Measurements from ENCODE around the gene SUPT20HL1. TPM values are rescaled to one million over a fixed set of nuclear protein-coding genes. Genes with fewer than 3 reads are reported as not detected.
A peak's percentile ranks its signal among the peaks of the same experiment; 100 is the strongest.

The SUPT20HL1 gene
- total RNA-seq, 2 experiments from 2014 or later = not detected

DNA sequence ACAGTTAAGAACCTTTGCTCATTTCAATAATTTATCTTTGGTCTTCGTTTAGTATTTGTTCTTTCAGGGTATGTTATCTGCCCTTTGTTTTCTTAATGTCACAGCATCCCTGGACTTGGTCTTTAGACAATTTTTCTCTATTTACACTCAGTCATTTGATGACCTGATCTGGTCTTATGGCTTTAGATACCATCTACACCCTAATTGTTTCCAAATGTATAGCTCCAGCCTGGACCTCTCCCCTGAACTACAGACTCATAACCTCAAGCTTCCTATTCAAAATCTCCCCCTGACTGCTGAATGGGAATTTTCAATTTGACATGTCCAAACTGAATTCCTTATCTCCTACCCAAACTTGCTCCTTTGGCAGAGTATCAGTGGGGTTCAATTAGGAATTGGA is 42.9 kb upstream of the SUPT20HL1 start:
- DNase-seq (no peak), ATAC-seq (no peak)
- POLR2A ChIA-PET = no interaction called here
- CTCF ChIA-PET = interaction anchor here (1.3 kb wide), 1 partner anchor 53 kb away, joined by 5 read pairs; no protein-coding TSS in a partner anchor
- Mint-ChIP-seq H3K27ac (no peak overlapping the region), H3K4me1 (ENCODE audit: low read depth) (no peaks in the 10 kb centered on the region), H3K4me3 (no peak overlapping the region), H3K36me3 (ENCODE audit: low read depth) (no peaks in the 10 kb centered on the region), H3K27me3 (no peaks in the 10 kb centered on the region), H3K9me3 (no peaks in the 10 kb centered on the region)
- TF ChIP-seq, protein P1, sequence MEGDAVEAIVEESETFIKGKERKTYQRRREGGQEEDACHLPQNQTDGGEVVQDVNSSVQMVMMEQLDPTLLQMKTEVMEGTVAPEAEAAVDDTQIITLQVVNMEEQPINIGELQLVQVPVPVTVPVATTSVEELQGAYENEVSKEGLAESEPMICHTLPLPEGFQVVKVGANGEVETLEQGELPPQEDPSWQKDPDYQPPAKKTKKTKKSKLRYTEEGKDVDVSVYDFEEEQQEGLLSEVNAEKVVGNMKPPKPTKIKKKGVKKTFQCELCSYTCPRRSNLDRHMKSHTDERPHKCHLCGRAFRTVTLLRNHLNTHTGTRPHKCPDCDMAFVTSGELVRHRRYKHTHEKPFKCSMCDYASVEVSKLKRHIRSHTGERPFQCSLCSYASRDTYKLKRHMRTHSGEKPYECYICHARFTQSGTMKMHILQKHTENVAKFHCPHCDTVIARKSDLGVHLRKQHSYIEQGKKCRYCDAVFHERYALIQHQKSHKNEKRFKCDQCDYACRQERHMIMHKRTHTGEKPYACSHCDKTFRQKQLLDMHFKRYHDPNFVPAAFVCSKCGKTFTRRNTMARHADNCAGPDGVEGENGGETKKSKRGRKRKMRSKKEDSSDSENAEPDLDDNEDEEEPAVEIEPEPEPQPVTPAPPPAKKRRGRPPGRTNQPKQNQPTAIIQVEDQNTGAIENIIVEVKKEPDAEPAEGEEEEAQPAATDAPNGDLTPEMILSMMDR (IDR thresholded peaks at IDR 0.05) = no peak
- intact Hi-C loops (cut with micrococcal nuclease) = no loop called here

DNA sequence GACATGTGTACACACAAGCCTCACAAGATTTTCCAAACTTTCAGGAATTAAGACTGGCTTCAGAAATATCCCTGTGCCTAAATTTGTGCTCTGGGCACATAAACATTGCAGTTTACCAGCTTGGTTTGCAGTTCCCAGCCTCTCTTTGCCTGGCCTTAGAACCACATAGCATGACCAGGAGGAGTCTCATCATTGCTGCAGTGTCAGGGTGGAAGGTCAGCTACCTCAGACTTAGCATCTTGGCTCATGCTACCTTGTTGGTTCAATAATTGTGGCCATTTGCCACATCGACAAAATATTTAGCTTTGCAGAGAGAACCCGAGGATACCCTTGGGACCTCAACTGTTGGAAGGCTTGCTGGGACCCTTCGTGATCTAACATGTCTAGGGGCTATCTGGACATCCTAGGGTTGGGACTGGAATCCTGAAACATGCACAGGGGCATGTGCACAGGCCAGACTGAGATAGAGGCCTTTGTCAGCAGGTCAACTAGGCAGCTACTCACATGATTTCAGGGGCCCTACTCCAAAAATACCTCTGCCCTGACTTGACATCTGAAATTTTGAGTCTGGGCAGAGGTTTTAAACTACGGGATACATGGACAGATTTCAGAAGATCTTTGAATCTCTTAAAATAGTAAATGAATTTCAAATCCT is 38.6 kb upstream of the SUPT20HL1 start:
- ATAC-seq = no peak
- intact Hi-C loops (cut with micrococcal nuclease) = no loop called here
- POLR2A ChIA-PET = no interaction called here
- H3K27ac Mint-ChIP-seq = no peak overlapping the region
- peaks cover 7% of the 10 kb centered on the region for H3K27me3 Mint-ChIP-seq
- no peaks in the 10 kb centered on the region for H3K4me1 Mint-ChIP-seq (ENCODE audit: low read depth)
- TF ChIP-seq, protein P1 (IDR thresholded peaks at IDR 0.05) = no peak
- no peak for DNase-seq
- no peak overlapping the region for H3K4me3 Mint-ChIP-seq
- H3K36me3 Mint-ChIP-seq (ENCODE audit: low read depth) = no peaks in the 10 kb centered on the region
- CTCF ChIA-PET = no interaction called here
- no peaks in the 10 kb centered on the region for H3K9me3 Mint-ChIP-seq

DNA sequence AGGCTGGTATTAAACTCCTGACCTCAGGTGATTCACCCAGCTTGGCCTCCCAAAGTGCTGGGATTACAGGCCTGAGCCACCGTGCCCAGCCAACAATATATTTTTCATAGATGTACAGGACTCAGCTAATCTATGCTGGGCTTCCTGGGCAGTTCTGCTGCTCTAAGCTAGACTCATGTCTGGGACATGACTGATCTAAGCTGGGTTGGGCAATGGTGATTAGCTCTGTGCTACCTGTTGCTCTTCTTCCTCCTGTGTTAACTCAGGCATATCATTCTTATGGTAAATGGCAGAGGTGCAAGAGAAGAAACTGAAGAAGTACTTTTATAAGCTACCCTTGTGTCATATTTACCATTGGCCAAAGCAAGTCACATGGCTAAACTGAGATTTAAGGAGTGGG is 35.2 kb upstream of the SUPT20HL1 start:
- ChIA-PET CTCF (no interaction called here), POLR2A (no interaction called here)
- H3K4me1 Mint-ChIP-seq (ENCODE audit: low read depth) = no peaks in the 10 kb centered on the region
- no peaks in the 10 kb centered on the region for H3K9me3 Mint-ChIP-seq
- H3K36me3 Mint-ChIP-seq (ENCODE audit: low read depth) = no peaks in the 10 kb centered on the region
- ATAC-seq = no peak
- TF ChIP-seq, protein P1 (IDR thresholded peaks at IDR 0.05) = no peak
- H3K27ac Mint-ChIP-seq = no peak overlapping the region
- no peak for DNase-seq
- peaks cover 7% of the 10 kb centered on the region for H3K27me3 Mint-ChIP-seq
- H3K4me3 Mint-ChIP-seq = no peak overlapping the region
- intact Hi-C loops (cut with micrococcal nuclease) = no loop called here

- no peaks in the 10 kb centered on the region for H3K9me3 Mint-ChIP-seq
- intact Hi-C loops (cut with micrococcal nuclease) = no loop called here
- CTCF ChIA-PET = no interaction called here
- DNase-seq (peak; percentile 3), ATAC-seq (no peak)
- H3K4me1 Mint-ChIP-seq (ENCODE audit: low read depth) = peaks cover 2% of the 10 kb centered on the region
- TF ChIP-seq, protein P1 (IDR thresholded peaks at IDR 0.05) = no peak
- no peaks in the 10 kb centered on the region for H3K36me3 Mint-ChIP-seq (ENCODE audit: low read depth)
- peaks cover 2% of the 10 kb centered on the region for H3K27me3 Mint-ChIP-seq
- H3K4me3 Mint-ChIP-seq = no peak overlapping the region
- no peak overlapping the region for H3K27ac Mint-ChIP-seq
- POLR2A ChIA-PET = no interaction called here
These were observed 27.6 kb upstream of the SUPT20HL1 start for GRCh38 chrX:24332878-24333277.

GRCh38 chrX:24333371-24333770 is 27.1 kb upstream of the SUPT20HL1 start:
- CTCF ChIA-PET = no interaction called here
- peaks cover 2% of the 10 kb centered on the region for H3K4me1 Mint-ChIP-seq (ENCODE audit: low read depth)
- POLR2A ChIA-PET = no interaction called here
- DNase-seq (no peak), ATAC-seq (no peak)
- no peak overlapping the region for H3K27ac Mint-ChIP-seq
- TF ChIP-seq, protein P1 (IDR thresholded peaks at IDR 0.05) = no peak
- no peaks in the 10 kb centered on the region for H3K36me3 Mint-ChIP-seq (ENCODE audit: low read depth)
- intact Hi-C loops (cut with micrococcal nuclease) = no loop called here
- no peak overlapping the region for H3K4me3 Mint-ChIP-seq
- no peaks in the 10 kb centered on the region for H3K9me3 Mint-ChIP-seq
- peaks cover 2% of the 10 kb centered on the region for H3K27me3 Mint-ChIP-seq
